Measurements from ENCODE around the gene TIMM21. TPM values are rescaled to one million over a fixed set of nuclear protein-coding genes. Genes with fewer than 3 reads are reported as not detected.

The TIMM21 gene
- total RNA-seq, 2 experiments from 2014 or later: 10.7 to 11.8 TPM

- peaks cover 4% of the 10 kb centered on the region for H3K4me1 Mint-ChIP-seq (ENCODE audit: low read depth)
- H3K36me3 ChIP-seq (ENCODE audit: insufficient read depth, low read length): no peaks in the 10 kb centered on the region
- H3K9me3 Mint-ChIP-seq: no peaks in the 10 kb centered on the region
- DNase-seq (no peak), ATAC-seq (ENCODE audit: poor library complexity) (no peak)
- intact Hi-C loops (cut with DNase I, micrococcal nuclease): no loop called here
- POLR2A ChIA-PET: no interaction called here
- no peaks in the 10 kb centered on the region for H3K36me3 Mint-ChIP-seq (ENCODE audit: low read depth)
- CTCF ChIA-PET: no interaction called here
- no peak for TF ChIP-seq CTCF (IDR thresholded peaks at IDR 0.05)
- no peaks in the 10 kb centered on the region for H3K4me1 ChIP-seq (ENCODE audit: insufficient read depth, low read length)
- no peak overlapping the region for H3K4me3 ChIP-seq (ENCODE audit: low read length)
- no peak overlapping the region for H3K4me3 Mint-ChIP-seq
- H3K27me3 Mint-ChIP-seq: peaks cover 9% of the 10 kb centered on the region
- no peak overlapping the region for H3K27ac Mint-ChIP-seq
- no peak overlapping the region for H3K27ac ChIP-seq (ENCODE audit: low read depth in 1 of 2, low read length in 2 of 2)
- no peaks in the 10 kb centered on the region for H3K27me3 ChIP-seq (ENCODE audit: control insufficient read depth in 1 of 2, insufficient read depth in 2 of 2, low read length in 2 of 2)
- H3K9me3 ChIP-seq (ENCODE audit: control insufficient read depth in 1 of 2, insufficient read depth in 1 of 2, low read length in 2 of 2): no peaks in the 10 kb centered on the region
Measured at GRCh38 chr18:74141667-74142066, 6.7 kb upstream of the TIMM21 start.

- Mint-ChIP-seq H3K36me3 (ENCODE audit: low read depth) (no peaks in the 10 kb centered on the region), H3K4me3 (no peak overlapping the region), H3K27me3 (peaks cover 9% of the 10 kb centered on the region), H3K9me3 (no peaks in the 10 kb centered on the region), H3K27ac (no peak overlapping the region), H3K4me1 (ENCODE audit: low read depth) (peaks cover 10% of the 10 kb centered on the region)
- POLR2A ChIA-PET: no interaction called here
- Histone ChIP-seq H3K4me3 (ENCODE audit: low read length) (no peak overlapping the region), H3K27ac (ENCODE audit: low read depth in 1 of 2, low read length in 2 of 2) (no peak overlapping the region), H3K9me3 (ENCODE audit: control insufficient read depth in 1 of 2, insufficient read depth in 1 of 2, low read length in 2 of 2) (no peaks in the 10 kb centered on the region), H3K36me3 (ENCODE audit: insufficient read depth, low read length) (no peaks in the 10 kb centered on the region), H3K4me1 (ENCODE audit: insufficient read depth, low read length) (peaks cover 5% of the 10 kb centered on the region), H3K27me3 (ENCODE audit: control insufficient read depth in 1 of 2, insufficient read depth in 2 of 2, low read length in 2 of 2) (no peaks in the 10 kb centered on the region)
- DNase-seq: no peak
- CTCF ChIA-PET: no interaction called here
- intact Hi-C loops (cut with DNase I, micrococcal nuclease): no loop called here
- no peak for TF ChIP-seq CTCF (IDR thresholded peaks at IDR 0.05)
- no peak for ATAC-seq (ENCODE audit: poor library complexity)
Measured at GRCh38 chr18:74142252-74142651, 6.1 kb upstream of the TIMM21 start.

DNA sequence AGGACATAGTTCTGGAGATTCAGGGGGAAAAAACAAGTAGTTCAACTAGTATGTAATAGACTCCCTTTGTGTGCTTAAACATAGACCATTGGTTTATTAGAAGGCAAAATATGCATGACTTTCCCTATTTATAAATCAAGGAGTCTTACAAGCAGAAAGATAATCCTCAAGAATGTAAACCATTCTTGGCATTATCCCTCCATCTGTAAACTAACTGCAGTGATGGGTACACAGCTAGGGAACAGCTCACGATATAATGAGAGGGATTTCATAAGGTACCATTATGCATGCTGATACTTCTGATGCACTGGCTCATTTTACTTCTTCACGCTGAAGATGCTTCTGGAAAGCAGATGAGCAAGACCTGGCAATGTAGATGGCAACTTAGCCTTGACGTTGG, 1.6 kb upstream of the TIMM21 start:
- Mint-ChIP-seq H3K36me3 (ENCODE audit: low read depth) (peaks cover 32% of the 10 kb centered on the region), H3K27me3 (no peaks in the 10 kb centered on the region), H3K4me3 (peak overlapping the region; percentile 96), H3K9me3 (no peaks in the 10 kb centered on the region), H3K4me1 (ENCODE audit: low read depth) (peaks cover 50% of the 10 kb centered on the region), H3K27ac (peak overlapping the region; percentile 99)
- H3K4me1 ChIP-seq (ENCODE audit: insufficient read depth, low read length): peaks cover 21% of the 10 kb centered on the region
- peaks cover 10% of the 10 kb centered on the region for H3K36me3 ChIP-seq (ENCODE audit: insufficient read depth, low read length)
- CTCF ChIA-PET: no interaction called here
- no peaks in the 10 kb centered on the region for H3K9me3 ChIP-seq (ENCODE audit: control insufficient read depth in 1 of 2, insufficient read depth in 1 of 2, low read length in 2 of 2)
- H3K4me3 ChIP-seq (ENCODE audit: low read length): peak overlapping the region; percentile 83
- H3K27ac ChIP-seq (ENCODE audit: low read depth in 1 of 2, low read length in 2 of 2): no peak overlapping the region
- intact Hi-C loops (cut with DNase I, micrococcal nuclease): loop anchor here in 1 of 2 experiments (2.0 kb wide), 1 partner anchor 354 kb away; no protein-coding TSS in a partner anchor
- no peak for TF ChIP-seq CTCF (IDR thresholded peaks at IDR 0.05)
- POLR2A ChIA-PET: no interaction called here
- DNase-seq (no peak), ATAC-seq (ENCODE audit: poor library complexity) (no peak)
- no peaks in the 10 kb centered on the region for H3K27me3 ChIP-seq (ENCODE audit: control insufficient read depth in 1 of 2, insufficient read depth in 2 of 2, low read length in 2 of 2)
